Urothelium cell line (cell line): ENCODE results near the gene RUFY1.

Experiments
- DNase-seq: peaks from one replicate; pipeline ENCODE4 v3.0.0; 2011; ENCODE audit warnings: low spot score, mixed read lengths
- FAIRE-seq: peaks from 2 replicates; lab custom pipeline; 2011; peaks lifted over from hg19 to GRCh38; lab: Jason Lieb, UNC

Gene RUFY1

DNA sequence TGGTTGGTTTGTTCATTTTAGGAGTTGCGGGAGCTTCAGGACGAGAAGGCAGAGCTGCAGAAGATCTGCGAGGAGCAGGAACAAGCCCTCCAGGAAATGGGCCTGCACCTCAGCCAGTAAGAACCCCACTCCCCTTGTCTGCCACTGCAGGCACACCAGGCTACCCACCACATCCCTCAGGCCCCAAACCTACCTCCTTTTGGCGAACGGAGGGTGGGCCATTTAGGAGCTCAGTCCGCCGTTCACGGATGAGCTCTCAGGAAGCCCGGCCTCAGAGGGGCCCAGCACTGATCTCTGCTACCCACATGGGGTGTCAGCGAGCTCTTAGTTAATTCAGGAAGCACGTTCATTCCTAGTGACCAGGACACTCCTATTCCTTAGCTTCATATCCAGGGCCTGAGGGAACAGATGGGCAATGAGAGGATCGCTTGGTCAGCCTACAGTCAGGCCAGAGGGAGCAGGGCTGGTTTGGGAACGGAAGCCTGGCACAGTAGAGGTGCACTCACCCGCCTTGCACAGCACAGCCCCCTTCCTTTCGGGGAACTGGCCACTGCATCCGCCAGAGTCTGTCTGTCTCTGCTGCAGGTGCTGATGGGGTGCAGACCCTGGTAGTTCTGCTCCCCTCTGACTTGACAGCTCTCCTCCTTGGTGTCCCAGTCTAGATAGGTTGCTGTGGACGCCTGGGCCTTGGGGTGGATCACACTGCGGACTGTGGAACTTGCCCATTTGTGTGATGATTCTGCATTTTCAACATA lies 51.7 kb downstream of the RUFY1 start:
- no peak for FAIRE-seq
- no peak for DNase-seq

GRCh38 chr5:179603308-179603707 lies 53.0 kb downstream of the RUFY1 start:
- FAIRE-seq, result no peak
- no peak for DNase-seq

GRCh38 chr5:179605026-179605833 lies 54.9 kb downstream of the RUFY1 start:
- no peak for DNase-seq
- no peak for FAIRE-seq

DNA sequence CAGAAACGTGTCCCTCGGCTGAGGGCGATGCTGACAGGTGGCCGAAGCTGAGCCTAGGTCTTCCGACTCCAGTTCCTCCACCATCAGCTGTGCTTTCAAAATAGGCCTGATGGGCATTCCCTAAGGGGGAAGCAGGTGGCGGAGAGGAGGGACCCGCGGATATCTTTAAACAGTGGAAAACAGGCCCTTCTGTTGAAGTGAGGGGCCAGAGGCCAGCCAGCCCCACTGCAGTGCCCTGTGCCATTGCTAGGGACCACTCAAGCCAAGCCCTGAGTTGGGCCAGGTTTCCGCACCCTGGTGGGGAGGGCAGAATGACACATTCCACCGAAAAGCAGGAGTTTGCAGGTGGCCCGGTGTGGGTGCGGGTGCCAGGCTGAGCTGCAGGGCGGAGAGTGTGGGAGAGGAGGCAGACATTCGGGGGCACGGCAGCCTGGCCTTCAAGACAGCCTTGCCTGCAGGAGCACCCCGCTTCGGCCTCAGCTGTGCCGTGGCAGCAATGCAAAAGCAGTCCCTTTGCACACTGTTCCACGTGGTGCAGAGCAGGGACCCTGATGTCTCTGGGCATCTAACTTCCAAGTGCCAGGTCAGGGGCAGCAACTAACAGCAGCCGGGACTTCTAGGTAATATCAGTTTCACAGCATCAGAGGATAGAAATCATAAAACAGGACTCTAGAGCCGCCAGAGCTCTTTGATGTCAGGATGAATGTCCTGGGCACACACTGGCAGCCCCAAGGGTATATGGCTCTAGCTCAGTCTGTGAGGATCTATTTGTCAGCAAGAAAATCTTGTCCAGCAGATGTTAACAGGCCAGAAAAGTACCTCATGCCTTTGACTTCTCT lies 55.9 kb downstream of the RUFY1 start:
- DNase-seq, result no peak

DNA sequence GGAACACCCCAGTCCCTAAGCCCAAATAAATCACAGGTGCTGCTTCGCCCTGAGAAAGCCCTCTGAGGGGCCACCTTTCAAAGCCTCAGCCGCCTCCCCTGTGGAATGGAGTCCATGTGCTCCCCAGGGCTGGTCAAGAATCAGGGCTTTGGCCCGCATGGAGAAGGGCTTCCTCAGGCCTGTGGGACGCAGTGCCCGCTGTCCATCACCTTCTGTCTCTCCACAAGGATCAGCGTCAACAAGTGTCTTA lies 56.5 kb downstream of the RUFY1 start:
- no peak for DNase-seq
- FAIRE-seq, result no peak

More for the DNA sequence above, 55.9 kb downstream of the RUFY1 start:
- no peak for FAIRE-seq

DNA sequence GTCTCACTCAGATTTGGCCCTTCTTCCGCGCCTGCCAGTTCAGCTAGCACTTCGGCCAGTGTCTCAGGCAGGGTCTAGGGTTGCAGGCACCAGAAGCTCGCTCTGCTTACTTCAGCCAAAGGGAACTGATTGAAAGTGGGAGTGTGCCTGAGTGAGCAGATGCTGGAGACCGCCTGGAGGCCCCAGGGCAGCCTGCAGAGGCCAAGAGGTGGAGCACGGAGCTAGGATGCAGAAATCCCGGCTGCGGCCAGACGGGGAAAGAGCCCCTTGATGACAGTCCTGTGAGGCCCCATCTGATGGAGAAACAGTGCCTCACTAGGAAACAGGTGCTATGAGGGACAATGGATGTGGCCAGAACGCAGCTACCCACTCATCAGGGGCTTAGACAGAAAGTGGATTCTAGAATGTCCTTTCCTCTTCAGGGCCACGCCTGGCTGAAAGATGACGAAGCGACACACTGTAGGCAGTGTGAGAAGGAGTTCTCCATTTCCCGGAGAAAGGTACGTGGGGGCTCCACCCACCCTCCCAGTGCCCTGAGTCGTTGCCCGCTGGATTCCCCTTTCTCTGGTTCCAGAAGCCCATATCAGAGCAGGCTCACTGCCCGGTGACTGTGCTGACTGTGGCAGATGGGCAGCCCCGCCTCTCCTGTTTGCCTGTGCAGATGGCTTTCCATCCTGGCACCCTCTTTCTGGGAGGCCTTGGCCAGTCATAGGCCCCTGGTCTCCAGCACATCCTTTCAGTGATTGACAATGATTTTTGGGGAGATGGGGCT lies 57.0 kb downstream of the RUFY1 start:
- FAIRE-seq (no peak), DNase-seq (no peak)

DNA sequence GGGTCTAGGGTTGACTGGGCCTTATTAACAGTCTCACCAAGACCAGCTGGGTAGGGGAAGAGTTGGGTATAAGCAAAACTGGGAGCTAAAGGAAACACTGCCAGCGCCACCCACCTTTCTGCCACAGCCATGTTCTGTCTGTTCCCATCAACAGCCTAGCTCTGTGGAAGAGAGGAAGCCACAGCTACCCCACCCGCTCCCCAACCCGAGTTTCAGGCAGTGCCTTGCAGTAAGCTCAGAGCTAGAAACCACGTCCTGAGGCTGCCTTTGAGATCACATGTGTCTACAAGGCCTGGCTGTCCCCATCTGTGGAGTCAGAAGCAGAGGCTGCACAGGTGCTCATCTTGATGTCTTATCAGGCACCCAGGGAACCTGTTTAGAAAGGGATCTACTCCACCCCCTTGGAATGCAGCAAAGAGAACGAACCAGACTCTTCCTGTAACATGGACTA lies 57.8 kb downstream of the RUFY1 start:
- FAIRE-seq, result no peak

DNA sequence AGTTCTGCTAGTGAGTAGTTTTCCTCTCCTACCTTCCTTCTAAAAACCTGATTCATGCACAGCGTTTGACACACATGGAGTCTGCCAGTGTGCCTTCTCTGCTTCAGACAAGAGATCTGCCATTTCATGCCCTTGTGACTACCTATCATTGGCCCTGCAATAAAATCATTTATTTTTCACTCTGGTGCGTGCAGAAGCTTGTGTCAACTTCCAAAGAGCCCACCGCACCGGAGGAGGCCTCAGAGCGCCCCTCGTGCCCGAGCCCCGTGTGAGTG lies 59.4 kb downstream of the RUFY1 start:
- DNase-seq, result no peak
- no peak for FAIRE-seq

More for the DNA sequence above, 57.8 kb downstream of the RUFY1 start:
- DNase-seq, result no peak

GRCh38 chr5:179610109-179610902 lies 60.0 kb downstream of the RUFY1 start:
- DNase-seq (no peak), FAIRE-seq (no peak)

GRCh38 chr5:179610903-179611265 lies 60.5 kb downstream of the RUFY1 start:
- DNase-seq, result no peak

DNA sequence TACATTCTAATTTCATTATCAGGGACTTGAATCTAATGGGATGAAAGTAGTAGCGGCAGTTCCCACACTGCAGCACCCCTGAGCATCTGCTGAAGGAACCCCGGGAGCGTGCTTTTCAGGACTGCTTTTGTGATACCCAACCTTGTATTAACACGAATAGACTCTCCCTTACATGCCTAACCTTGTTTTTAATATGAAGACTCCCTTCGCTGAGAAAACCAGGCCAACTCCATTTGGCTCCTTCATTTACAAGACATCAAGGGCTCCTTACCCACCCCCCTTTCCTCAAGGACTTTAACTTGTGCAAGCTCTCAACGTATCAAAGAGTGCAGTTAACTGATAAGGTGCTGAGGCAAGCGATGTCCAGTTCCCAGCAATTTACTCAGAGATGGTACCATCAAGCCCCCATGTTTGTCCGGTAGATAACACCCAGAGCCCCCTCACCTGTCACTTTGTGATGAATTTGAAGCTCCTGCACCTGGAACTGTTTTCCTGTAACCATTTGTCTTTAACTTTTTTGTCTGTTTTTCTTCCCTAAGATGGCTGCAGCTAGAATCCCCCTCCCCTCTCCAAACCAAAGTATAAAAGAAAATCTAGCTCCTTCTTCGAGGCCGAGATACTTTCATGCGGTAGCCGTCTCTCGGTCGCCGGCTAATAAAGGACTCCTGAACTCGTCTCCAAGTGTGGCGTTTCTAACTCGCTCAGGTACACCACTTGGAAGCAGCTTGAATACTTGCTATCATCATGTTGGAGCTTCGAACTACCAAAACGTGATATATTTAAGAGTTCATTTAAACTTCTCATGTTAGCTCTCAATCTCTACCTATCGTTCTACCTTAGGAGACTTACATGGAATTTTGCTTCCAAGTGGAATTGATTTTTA lies 62.5 kb downstream of the RUFY1 start:
- no peak for FAIRE-seq
- no peak for DNase-seq

More at GRCh38 chr5:179610903-179611265, 60.5 kb downstream of the RUFY1 start:
- no peak for FAIRE-seq

GRCh38 chr5:179613460-179614071 lies 63.2 kb downstream of the RUFY1 start:
- no peak for FAIRE-seq
- no peak for DNase-seq

- FAIRE-seq, result no peak
- no peak for DNase-seq
Observed at GRCh38 chr5:179614745-179615144, 64.4 kb downstream of the RUFY1 start.

GRCh38 chr5:179615203-179615602 lies 64.8 kb downstream of the RUFY1 start:
- FAIRE-seq, result no peak
- DNase-seq, result no peak

- no peak for FAIRE-seq
- no peak for DNase-seq
Observed at GRCh38 chr5:179616002-179616594, 65.7 kb downstream of the RUFY1 start.

DNA sequence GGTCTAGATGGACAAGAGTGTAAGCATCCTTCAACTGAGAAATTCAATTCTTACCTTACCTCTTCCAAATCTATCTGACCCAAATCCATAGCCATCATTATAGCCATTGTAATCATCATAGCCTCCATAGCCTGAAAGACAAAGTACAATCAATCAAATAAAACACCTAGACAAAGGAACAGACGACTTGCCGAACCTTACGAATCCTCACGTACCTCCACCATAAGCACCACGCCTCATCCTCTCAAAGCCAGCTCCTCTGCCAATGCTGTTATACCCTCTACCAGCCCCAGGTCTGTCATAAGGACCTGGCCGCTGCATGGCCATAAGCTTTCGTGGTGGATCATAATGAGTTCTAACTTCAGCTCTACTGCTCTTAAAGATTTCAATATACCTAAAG lies 67.6 kb downstream of the RUFY1 start:
- DNase-seq (no peak), FAIRE-seq (no peak)

DNA sequence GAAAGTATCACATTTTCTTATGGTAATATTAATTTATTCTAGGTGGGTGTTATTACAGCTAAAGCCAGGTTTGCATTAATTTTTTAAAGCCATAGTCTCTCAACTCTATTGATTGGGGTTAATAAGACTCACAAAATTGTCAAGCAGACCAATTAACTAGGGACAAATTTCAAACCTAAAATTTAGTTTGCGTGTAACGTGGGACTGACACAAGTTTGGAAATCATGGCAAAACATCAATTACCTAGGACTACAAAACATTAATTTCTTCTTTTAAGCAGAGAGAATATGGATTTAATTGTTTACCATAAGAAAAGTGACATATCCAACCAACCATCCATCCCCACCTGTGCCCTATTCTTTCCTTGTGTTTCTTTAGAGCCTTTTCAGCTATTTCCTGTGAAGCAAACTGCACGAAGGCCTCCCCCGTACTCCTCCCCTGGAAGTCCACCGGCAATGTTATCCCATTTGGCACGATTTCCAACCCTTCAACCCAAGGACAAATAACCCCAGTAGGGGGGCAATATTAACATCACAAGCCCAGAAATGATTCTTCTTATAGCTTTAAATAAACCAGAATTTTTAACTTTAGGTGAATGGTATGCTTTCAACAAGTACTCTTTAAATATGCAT lies 68.7 kb downstream of the RUFY1 start:
- DNase-seq (no peak), FAIRE-seq (no peak)

DNA sequence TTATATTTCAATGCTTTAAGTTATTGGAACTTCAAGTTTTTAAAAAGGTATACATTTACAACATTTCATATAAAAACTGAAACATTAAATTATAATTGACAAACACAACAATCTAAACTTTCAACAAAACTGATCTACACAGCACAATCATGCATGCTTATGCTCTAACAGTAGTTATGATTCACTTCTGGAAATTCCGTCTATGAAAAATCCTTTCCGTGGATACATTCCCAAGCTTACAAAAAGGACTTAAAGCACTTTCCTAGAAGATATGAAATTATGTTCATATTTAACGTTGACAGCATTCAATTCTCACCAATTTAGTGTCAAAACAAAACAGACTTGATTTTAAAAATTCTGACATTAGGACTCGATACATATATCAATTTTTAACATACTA lies 69.4 kb downstream of the RUFY1 start:
- FAIRE-seq (no peak), DNase-seq (no peak)
